BJ (cell line): ENCODE results near the gene KCNIP4. TPM values are rescaled to one million over a fixed set of nuclear protein-coding genes. Genes with fewer than 3 reads are reported as not detected.

ENCODE experiments used
- CTCF ChIA-PET: fragments of 350-600 bp; formaldehyde crosslinking; extraction: SDS; loops from one replicate; lab custom pipeline; 2021; ENCODE audit warnings: antibody characterized with exemption, inconsistent platforms; lab: Yijun Ruan, JAX
- POLR2A ChIA-PET: fragments of 300-600 bp; sonication (Branson Sonifier 250); formaldehyde crosslinking; extraction: SDS; loops from one replicate; lab custom pipeline; 2021; ENCODE audit warnings: antibody characterized with exemption; lab: Charles Lee
- DNase-seq: peaks from one replicate; pipeline ENCODE4 v3.0.0-alpha.2; 2011; ENCODE audit warnings: low read depth
- H3K27me3 ChIP-seq: 2 replicates; pipeline ENCODE4 v1.6.0; 2011; ENCODE audit warnings: low read length; ENCODE audit not compliant: control insufficient read depth, insufficient read depth
- H3K36me3 ChIP-seq: 2 replicates; pipeline ENCODE4 v1.5.1; 2011; ENCODE audit warnings: low read length; ENCODE audit not compliant: control insufficient read depth, insufficient read depth
- H3K4me3 ChIP-seq: 2 replicates; pipeline ENCODE4 v1.5.1; 2011; ENCODE audit warnings: low read depth, mild to moderate bottlenecking, control low read depth, low read length
- CTCF ChIP-seq: IDR thresholded peaks from 2 replicates; pipeline ENCODE4 v1.5.1; 2011; ENCODE audit warnings: low read depth, mild to moderate bottlenecking, control low read depth, inconsistent platforms, low read length, moderate library complexity; ENCODE audit not compliant: insufficient read depth
- polyA plus RNA-seq: library from polyadenylated mRNA; depleted of rRNA; stranded (reverse); fragments of >200 nt; gene quantifications from 2 replicates; pipeline ENCODE4 v1.2.3, GENCODE V29; 2011

KCNIP4 gene
- polyA plus RNA-seq, 1 experiment = not detected

DNA sequence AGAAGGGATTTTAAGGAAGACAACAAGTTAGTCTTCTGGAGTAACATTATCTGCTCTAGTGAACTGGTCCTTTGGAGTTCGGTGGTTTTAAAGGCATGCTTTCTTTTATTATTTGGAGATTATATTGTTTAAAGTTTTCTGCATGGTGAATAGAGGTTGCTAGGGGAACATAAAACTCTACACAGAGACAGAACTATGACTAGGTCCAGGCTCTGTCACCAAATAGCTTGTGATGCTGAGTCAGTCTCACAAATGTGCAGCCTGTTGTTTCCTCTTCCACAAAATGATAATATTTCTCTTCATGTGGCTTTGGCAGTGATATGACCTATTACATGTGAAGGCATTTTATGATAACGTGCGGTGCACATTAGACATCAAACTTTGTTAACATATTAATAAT is 1115.7 kb downstream of the KCNIP4 start:
- no peak overlapping the region for H3K4me3 ChIP-seq
- POLR2A ChIA-PET = no interaction called here
- no peaks in the 10 kb centered on the region for H3K36me3 ChIP-seq
- CTCF ChIA-PET = no interaction called here
- no peaks in the 10 kb centered on the region for H3K27me3 ChIP-seq
- DNase-seq = no peak
- no peak for TF ChIP-seq CTCF

- Histone ChIP-seq H3K27me3 (no peaks in the 10 kb centered on the region), H3K4me3 (no peak overlapping the region), H3K36me3 (no peaks in the 10 kb centered on the region)
- no peak for TF ChIP-seq CTCF
- ChIA-PET POLR2A (no interaction called here), CTCF (no interaction called here)
- DNase-seq = no peak
Measured at GRCh38 chr4:20831746-20832145, 1116.8 kb downstream of the KCNIP4 start.

DNA sequence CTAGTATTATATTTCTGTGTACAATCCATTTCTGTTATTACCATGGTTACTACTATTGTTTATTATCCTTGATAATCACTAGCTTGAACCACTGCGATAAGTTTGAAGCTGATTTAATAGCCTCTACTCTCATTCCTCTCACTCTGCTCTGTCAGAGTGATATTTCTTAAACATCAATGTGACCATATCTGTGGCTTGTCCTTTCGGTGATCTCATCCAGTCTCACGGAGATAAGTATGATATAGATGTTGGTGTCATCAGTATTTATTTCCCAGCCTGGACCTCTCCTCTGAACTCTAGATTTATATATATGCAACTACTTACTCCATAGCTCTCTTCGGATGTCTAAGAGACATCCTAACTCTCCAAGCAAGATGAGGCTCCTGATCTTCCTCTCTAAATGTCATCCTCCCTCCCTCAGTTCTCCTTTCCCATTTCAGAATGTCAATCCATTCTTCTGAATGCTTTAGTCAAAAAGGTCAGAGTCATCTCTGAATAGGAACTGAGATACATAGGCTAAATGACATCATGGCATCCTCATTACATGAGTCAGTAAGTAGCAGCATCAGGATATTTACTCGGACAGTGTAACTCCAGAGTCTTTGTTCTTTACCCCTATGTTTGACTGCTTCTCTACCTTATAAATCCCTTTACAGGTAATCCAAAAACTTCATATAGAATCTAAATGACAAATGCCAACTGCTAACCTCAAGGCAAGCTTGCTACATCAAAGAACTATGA is 1118.8 kb downstream of the KCNIP4 start:
- DNase-seq = no peak
- Histone ChIP-seq H3K36me3 (no peaks in the 10 kb centered on the region), H3K4me3 (no peak overlapping the region), H3K27me3 (no peaks in the 10 kb centered on the region)
- TF ChIP-seq CTCF = no peak
- POLR2A ChIA-PET = no interaction called here
- CTCF ChIA-PET = interaction anchor here (0.6 kb wide), 1 partner anchor 788 kb away, joined by 3 read pairs; no protein-coding TSS in a partner anchor

DNA sequence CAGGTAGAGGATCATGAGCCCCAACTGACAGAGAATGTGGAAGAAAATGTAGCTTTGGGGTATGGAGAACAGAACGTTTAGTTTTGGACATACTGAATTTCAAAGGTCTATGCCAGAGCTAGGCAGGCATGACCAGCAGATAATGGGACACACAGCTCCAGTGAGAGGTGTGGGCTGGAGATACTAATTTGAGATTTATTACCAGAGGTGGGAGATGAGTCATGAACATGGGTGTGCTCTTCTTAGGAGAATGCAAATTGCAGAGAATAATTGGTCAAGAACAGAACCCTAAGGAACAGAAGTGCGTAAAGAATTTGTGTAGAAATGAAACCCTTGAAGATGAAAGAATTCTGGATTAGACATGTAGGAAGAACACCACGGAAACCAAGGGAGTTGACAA is 1123.1 kb downstream of the KCNIP4 start:
- no peak overlapping the region for H3K4me3 ChIP-seq
- TF ChIP-seq CTCF = no peak
- no peaks in the 10 kb centered on the region for H3K36me3 ChIP-seq
- ChIA-PET POLR2A (no interaction called here), CTCF (no interaction called here)
- H3K27me3 ChIP-seq = no peaks in the 10 kb centered on the region
- no peak for DNase-seq

DNA sequence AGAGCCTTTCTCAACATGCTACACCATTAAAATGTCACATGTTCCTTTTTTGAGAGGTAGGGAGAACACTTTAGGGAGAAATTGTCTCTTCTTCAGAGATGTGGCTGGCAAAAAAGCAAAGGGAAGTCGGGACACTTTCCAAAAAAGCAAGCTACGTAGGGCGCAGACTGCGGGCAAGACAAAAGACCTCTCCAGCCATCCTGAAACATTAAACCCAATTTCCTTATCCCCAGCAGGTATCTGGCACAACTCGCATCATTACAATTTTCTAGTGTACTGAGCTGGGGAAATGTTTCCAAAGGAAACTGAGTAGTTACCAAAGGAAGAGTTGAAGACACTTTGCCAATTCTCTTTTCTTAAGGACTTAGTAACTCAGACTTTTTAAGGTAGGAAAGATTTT is 1132.3 kb downstream of the KCNIP4 start:
- ChIA-PET POLR2A (no interaction called here), CTCF (no interaction called here)
- no peak for TF ChIP-seq CTCF
- Histone ChIP-seq H3K36me3 (no peaks in the 10 kb centered on the region), H3K27me3 (no peaks in the 10 kb centered on the region), H3K4me3 (no peak overlapping the region)
- no peak for DNase-seq
